Caco-2 (cell line): ENCODE data around the gene TSSK6. TPM values are rescaled to one million over a fixed set of nuclear protein-coding genes. Genes with fewer than 3 reads are reported as not detected.

Source experiments
- BruUV-seq: library from RNA; stranded (reverse); fragments of 400-500 nt; replicated peaks from 2 replicates; lab custom pipeline; 2021; lab: Mats Ljungman, UMichigan
- CTCF ChIA-PET: fragments of 300-600 bp; sonication (Branson Sonifier 250); formaldehyde crosslinking; loops from one replicate; lab custom pipeline; 2022; ENCODE audit warnings: antibody characterized with exemption; lab: Charles Lee
- POLR2A ChIA-PET: fragments of 300-600 bp; sonication (Branson Sonifier 250); formaldehyde crosslinking; loops from one replicate; lab custom pipeline; 2022; ENCODE audit warnings: antibody characterized with exemption; lab: Charles Lee
- DNase-seq, 2 experiments: peaks; one replicate each; pipeline versions ENCODE4 v3.0.0 to v3.0.0-alpha.2; 2020 to 2022
- H3K27me3 ChIP-seq: replicated peaks from 2 replicates; pipeline ENCODE4 v1.6.0; 2011; ENCODE audit warnings: low read length; ENCODE audit not compliant: control insufficient read depth, insufficient read depth
- H3K36me3 ChIP-seq: 2 replicates; pipeline ENCODE4 v1.5.1; 2011; ENCODE audit warnings: low read length; ENCODE audit not compliant: control insufficient read depth, insufficient read depth
- H3K4me1 ChIP-seq: fragments of 250-450 bp; sonication (Bioruptor Pico); 2 replicates; pipeline ENCODE4 v1.5.1; 2020; ENCODE audit warnings: mild to moderate bottlenecking
- H3K4me3 ChIP-seq: 2 replicates; pipeline ENCODE4 v1.5.1; 2011; ENCODE audit warnings: low read depth, mild to moderate bottlenecking, control low read depth, low read length
- H3K9me3 ChIP-seq: fragments of 250-450 bp; sonication (Bioruptor Pico); 2 replicates; pipeline ENCODE4 v1.5.1; 2020; ENCODE audit warnings: mild to moderate bottlenecking, moderate library complexity
- H3K27ac Mint-ChIP-seq: one replicate; pipeline ENCODE4 v1.8.0; 2022; ENCODE audit warnings: mixed read lengths; ENCODE audit not compliant: unreplicated experiment
- H3K27me3 Mint-ChIP-seq: one replicate; pipeline ENCODE4 v1.8.0; 2022; ENCODE audit warnings: mixed read lengths; ENCODE audit not compliant: insufficient read depth, unreplicated experiment
- H3K36me3 Mint-ChIP-seq: one replicate; pipeline ENCODE4 v1.8.0; 2022; ENCODE audit warnings: mild to moderate bottlenecking, mixed read lengths; ENCODE audit not compliant: insufficient read depth, unreplicated experiment
- H3K4me1 Mint-ChIP-seq: one replicate; pipeline ENCODE4 v1.8.0; 2022; ENCODE audit warnings: low read depth, mixed read lengths; ENCODE audit not compliant: unreplicated experiment
- H3K4me3 Mint-ChIP-seq: one replicate; pipeline ENCODE4 v1.8.0; 2022; ENCODE audit warnings: mild to moderate bottlenecking, moderate library complexity, mixed read lengths; ENCODE audit not compliant: unreplicated experiment
- H3K9me3 Mint-ChIP-seq: one replicate; pipeline ENCODE4 v1.8.0; 2022; ENCODE audit warnings: mixed read lengths; ENCODE audit not compliant: unreplicated experiment
- CTCF ChIP-seq, 2 experiments: fragments of 200-600 bp in 1 of 2; IDR thresholded peaks; 1 replicate in 1 of 2; 2 replicates in 1 of 2; pipeline versions ENCODE4 v1.5.1 to v1.8.0; 2011 to 2022; ENCODE audit warnings: antibody characterized with exemption in 1 of 2, control low read depth in 1 of 2, inconsistent platforms in 1 of 2, low read depth in 1 of 2, low read length in 1 of 2, mild to moderate bottlenecking in 1 of 2, moderate library complexity in 1 of 2; ENCODE audit not compliant: insufficient read depth in 1 of 2, severe bottlenecking in 1 of 2, unreplicated experiment in 1 of 2
- intact Hi-C: fragments of 100-400 bp; cut with micrococcal nuclease; formaldehyde crosslinking; loops from one replicate; pipeline ENCODE4 v1.10.0; 2022; ENCODE audit not compliant: unreplicated experiment
- total RNA-seq: library from RNA; stranded (reverse); gene quantifications from 2 replicates; pipeline ENCODE4 v1.2.3, GENCODE V29; 2022

TSSK6 gene
- total RNA-seq, 1 experiment from 2014 or later: 3.8 TPM

- Mint-ChIP-seq H3K36me3 (no peaks in the 10 kb centered on the region), H3K27ac (no peak overlapping the region), H3K4me3 (no peak overlapping the region), H3K27me3 (peaks cover 4% of the 10 kb centered on the region), H3K9me3 (no peaks in the 10 kb centered on the region), H3K4me1 (no peaks in the 10 kb centered on the region)
- Histone ChIP-seq H3K9me3 (no peaks in the 10 kb centered on the region), H3K36me3 (no peaks in the 10 kb centered on the region), H3K4me3 (no peak overlapping the region), H3K27me3 (no peaks in the 10 kb centered on the region), H3K4me1 (no peaks in the 10 kb centered on the region)
- no TSS peak for BruUV-seq
- peak in 1 of 2 experiments; percentile 69 for DNase-seq
- intact Hi-C loops: loop anchor here (2.0 to 5.0 kb wide), 2 partner anchors 20 to 65 kb away; partner anchors contain the start of gene PBX4
- ChIA-PET POLR2A (no interaction called here), CTCF (interaction anchor here (0.7 to 1.4 kb wide), 5 partner anchors 9 to 91 kb away, joined by 3 to 11 read pairs (median 3); partner anchors contain the start of gene GMIP)
- peak; percentile 55 to 62 for TF ChIP-seq CTCF (IDR thresholded peaks at IDR 0.05; ENCODE audit: insufficient read depth in 1 of 2, low read depth in 1 of 2, low read length in 1 of 2, severe bottlenecking in 1 of 2, unreplicated experiment in 1 of 2)
Observed at GRCh38 chr19:19552798-19553197, 37.5 kb upstream of the TSSK6 start.

DNA sequence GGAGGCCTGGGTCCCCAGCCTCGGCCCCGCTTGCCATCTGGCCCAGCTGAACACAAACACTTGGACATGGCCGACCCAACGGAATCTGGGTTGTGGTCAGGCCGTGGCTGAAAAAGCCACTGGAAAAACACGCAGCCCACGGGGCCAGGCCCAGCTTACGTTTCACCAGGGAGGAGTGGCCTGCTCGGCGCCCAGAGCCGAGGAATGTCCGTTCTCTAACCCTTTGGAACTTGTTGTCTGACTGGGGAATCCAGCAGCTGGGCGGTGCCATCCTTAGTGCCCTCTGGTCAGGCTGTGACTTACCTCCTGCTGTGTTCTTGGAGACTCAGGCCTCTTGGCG is 36.5 kb upstream of the TSSK6 start:
- DNase-seq: no peak
- H3K36me3 ChIP-seq: no peaks in the 10 kb centered on the region
- Mint-ChIP-seq H3K27me3 (peaks cover 4% of the 10 kb centered on the region), H3K4me3 (no peak overlapping the region), H3K36me3 (no peaks in the 10 kb centered on the region), H3K27ac (no peak overlapping the region), H3K4me1 (no peaks in the 10 kb centered on the region), H3K9me3 (no peaks in the 10 kb centered on the region)
- ChIA-PET CTCF (no interaction called here), POLR2A (interaction anchor here (0.6 kb wide), 1 partner anchor 113 kb away, joined by 5 read pairs; no protein-coding TSS in a partner anchor)
- no peak for TF ChIP-seq CTCF (IDR thresholded peaks at IDR 0.05; ENCODE audit: insufficient read depth in 1 of 2, low read depth in 1 of 2, low read length in 1 of 2, severe bottlenecking in 1 of 2, unreplicated experiment in 1 of 2)
- intact Hi-C loops: loop anchor here (2.0 to 5.0 kb wide), 2 partner anchors 19 to 65 kb away; partner anchors contain the start of gene PBX4
- H3K9me3 ChIP-seq: no peaks in the 10 kb centered on the region
- no peaks in the 10 kb centered on the region for H3K27me3 ChIP-seq
- no TSS peak for BruUV-seq
- H3K4me1 ChIP-seq: no peaks in the 10 kb centered on the region
- no peak overlapping the region for H3K4me3 ChIP-seq

GRCh38 chr19:19550972-19551852 is 35.9 kb upstream of the TSSK6 start:
- no peak overlapping the region for H3K27ac Mint-ChIP-seq

More at GRCh38 chr19:19550972-19551852, 35.9 kb upstream of the TSSK6 start:
- CTCF ChIA-PET: interaction anchor here (0.6 to 0.7 kb wide), 2 partner anchors 18 to 113 kb away, joined by 3 read pairs; no protein-coding TSS in a partner anchor
- no peaks in the 10 kb centered on the region for H3K36me3 ChIP-seq
- H3K4me3 Mint-ChIP-seq: no peak overlapping the region
- no peak overlapping the region for H3K4me3 ChIP-seq
- intact Hi-C loops: loop anchor here (5.0 kb wide), 1 partner anchor 66 kb away; the partner anchor contains the start of gene PBX4
- H3K4me1 Mint-ChIP-seq: no peaks in the 10 kb centered on the region
- BruUV-seq: no TSS peak
- H3K36me3 Mint-ChIP-seq: no peaks in the 10 kb centered on the region
- H3K4me1 ChIP-seq: no peaks in the 10 kb centered on the region
- H3K9me3 Mint-ChIP-seq: no peaks in the 10 kb centered on the region
- no peaks in the 10 kb centered on the region for H3K9me3 ChIP-seq
- TF ChIP-seq CTCF (IDR thresholded peaks at IDR 0.05; ENCODE audit: insufficient read depth in 1 of 2, low read depth in 1 of 2, low read length in 1 of 2, severe bottlenecking in 1 of 2, unreplicated experiment in 1 of 2): no peak
- H3K27me3 ChIP-seq: no peaks in the 10 kb centered on the region
- DNase-seq: no peak
- peaks cover 4% of the 10 kb centered on the region for H3K27me3 Mint-ChIP-seq
- POLR2A ChIA-PET: interaction anchor here (0.6 kb wide), 1 partner anchor 113 kb away, joined by 5 read pairs; no protein-coding TSS in a partner anchor
